HG02943 (cell line): ENCODE measurements around the gene GRM4.

Experiments used
- ATAC-seq: cut with Tn5 transposase; IDR thresholded peaks from one replicate; pipeline ENCODE4 v1.9.1; 2021; ENCODE audit warnings: mild to moderate bottlenecking, low read depth, moderate library complexity; ENCODE audit not compliant: unreplicated experiment

GRM4 gene

DNA sequence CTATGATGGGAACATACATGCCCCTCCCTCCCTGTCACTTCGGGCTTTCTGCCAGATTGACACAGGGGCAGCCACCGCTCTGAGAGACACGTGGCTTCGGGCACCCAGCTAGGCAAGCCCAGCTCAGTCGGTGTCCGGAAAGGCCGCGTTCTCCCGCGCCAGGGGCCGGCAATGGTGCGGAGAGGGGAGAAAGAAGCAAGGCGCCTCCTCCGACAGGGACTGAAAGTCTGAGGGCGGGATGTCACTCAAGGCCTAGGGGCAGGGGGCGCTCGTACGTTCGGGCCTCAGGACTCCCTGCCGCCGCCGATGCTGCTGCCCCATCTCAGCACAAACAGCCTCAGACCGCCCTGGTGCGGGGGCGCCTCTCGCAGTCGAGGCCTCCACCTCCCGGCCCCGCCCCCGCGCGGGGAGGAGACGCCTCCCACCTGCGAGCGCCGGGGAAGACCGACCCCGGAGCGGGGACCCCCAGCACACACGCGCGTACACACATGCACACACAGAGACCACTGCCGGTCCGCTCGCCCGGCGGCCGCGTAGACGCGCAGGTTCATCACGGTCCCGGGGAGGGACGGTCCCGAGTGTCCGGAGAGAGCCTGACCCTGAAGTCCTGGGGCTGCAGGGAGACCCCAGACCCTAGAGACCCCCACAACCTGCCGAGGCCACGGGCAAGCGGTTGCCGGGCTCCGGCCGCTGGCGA is 1.9 kb downstream of the GRM4 start:
- ATAC-seq = no peak

- no peak for ATAC-seq
Observed at GRCh38 chr6:34143196-34143883, 2.5 kb downstream of the GRM4 start.

GRCh38 chr6:34142061-34142998 is 3.6 kb downstream of the GRM4 start:
- no peak for ATAC-seq

DNA sequence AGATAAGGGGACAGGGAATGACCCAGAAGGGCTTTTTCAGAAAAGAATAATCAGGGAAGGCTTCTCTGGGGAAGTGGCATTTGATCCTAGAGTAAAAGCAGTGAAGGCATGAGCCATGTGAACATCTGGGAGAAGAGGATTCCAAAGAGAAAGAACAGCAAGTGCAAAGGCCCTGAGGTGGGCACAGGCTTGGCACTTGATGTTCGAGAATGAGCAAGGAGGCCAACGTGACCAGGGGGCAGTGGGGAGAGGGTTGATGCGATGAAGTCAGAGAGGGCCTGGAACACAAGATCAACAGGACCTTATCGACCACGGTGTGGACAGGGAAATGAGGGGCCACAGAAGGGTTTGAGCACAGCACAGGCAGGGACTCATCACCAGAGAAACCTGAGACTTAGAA is 5.8 kb downstream of the GRM4 start:
- ATAC-seq = no peak

GRCh38 chr6:34138914-34139510 is 6.9 kb downstream of the GRM4 start:
- no peak for ATAC-seq

- ATAC-seq = no peak
Observed at GRCh38 chr6:34138191-34138590, 7.7 kb downstream of the GRM4 start.

DNA sequence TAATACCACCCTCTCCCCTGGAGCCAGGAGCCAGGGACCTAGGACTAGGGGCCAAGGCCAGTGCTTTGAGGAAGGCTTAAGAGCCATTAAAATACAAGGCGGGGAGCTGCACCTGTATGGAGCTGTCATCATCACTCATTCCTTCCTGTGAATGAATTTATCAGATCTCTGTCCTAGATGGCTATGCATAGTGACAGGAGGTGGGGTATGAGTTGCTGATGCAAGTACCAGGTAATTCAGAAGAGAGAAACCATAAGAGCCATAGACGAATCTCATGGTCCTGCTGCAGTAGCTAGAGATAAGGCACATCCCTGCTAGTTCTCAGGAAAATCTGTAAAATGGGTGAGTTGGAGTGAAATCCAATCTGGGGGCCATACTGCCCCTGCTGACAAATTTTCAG is 10.3 kb downstream of the GRM4 start:
- ATAC-seq = no peak

- ATAC-seq = no peak
Observed at GRCh38 chr6:34132486-34133185, 13.3 kb downstream of the GRM4 start.

GRCh38 chr6:34131326-34132290 is 14.3 kb downstream of the GRM4 start:
- no peak for ATAC-seq

GRCh38 chr6:34130862-34131261 is 15.0 kb downstream of the GRM4 start:
- no peak for ATAC-seq

DNA sequence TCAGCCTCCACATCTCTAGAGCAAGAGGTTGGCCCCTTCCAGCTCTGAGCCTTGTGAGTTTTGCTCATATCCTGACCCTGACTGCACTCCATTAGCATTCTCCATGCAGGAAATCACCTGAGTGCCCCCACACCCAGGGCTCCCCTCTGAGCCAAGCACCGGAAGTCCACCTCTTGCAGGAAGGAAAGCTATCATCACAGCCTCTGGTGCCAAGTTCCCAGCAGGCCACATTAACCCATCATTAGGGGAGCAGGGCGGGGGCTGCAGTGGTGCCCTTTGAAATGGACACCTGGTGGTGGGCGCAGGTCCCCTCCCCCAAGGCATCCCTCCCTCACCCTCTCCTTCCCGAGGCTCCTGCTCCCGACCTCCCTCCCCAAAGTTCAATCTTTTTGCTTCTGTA is 16.1 kb downstream of the GRM4 start:
- ATAC-seq = no peak

DNA sequence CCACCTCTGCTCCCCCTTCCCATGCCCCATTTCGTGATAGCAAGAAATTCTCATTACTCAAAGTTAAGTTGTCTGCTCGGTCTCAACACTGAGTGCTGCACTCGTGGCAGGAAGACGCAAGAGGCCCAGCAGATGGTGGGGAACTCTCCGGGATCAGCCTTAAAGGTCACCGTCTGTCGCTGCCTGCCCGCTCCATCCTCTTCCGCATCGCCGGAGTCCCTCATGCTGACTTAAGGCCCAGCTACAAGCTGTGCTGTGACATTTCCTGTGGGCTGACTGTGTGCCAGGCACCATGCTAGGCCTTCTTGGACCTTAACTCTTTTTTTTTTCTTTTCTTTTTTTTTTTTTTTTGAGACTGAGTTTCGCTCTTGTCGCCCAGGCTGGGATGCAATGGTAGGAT is 17.8 kb downstream of the GRM4 start:
- ATAC-seq = no peak

- no peak for ATAC-seq
Observed at GRCh38 chr6:34126419-34126818, 19.5 kb downstream of the GRM4 start.

DNA sequence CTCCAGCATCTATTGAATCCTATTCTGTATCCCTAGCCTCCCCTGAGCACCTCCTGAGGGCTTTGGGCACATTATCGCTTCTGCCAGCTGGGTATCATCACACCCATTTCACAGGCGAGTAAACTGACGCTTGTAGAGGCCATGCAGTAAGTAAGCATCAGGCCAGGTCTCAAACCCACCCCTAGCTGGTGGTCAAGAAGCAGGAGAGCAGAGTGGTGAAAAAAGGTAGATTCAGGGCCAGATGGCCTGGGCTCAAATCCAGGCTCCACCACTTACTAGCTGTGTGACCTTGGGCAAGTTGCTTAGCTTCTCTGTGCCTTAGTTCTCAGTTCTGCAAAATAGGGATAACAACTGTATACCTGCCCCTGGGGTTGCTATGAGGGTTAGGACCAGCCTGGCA is 19.9 kb downstream of the GRM4 start:
- ATAC-seq = no peak

- ATAC-seq = no peak
Observed at GRCh38 chr6:34120953-34121675, 24.8 kb downstream of the GRM4 start.

DNA sequence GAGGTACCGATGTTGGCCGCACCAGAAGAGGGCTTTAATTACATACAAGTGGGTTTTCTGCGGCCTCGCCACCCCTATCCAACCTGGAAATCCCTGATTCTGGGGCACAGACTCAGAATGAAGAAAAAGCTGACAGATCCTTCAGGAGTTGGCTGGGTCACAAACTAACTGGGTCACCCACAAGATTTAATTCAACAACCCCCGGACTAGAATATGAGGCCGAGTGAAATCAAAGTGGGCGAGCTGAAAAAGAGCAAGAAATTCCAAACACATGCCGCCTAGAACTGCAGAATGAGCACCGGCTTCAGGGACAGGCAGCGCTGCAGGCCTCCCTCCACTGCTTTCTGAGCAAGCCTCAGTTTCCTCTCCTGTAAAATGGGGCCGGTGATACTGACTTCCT is 30.0 kb downstream of the GRM4 start:
- no peak for ATAC-seq

- no peak for ATAC-seq
Observed at GRCh38 chr6:34115403-34115795, 30.5 kb downstream of the GRM4 start.

GRCh38 chr6:34114695-34115402 is 31.0 kb downstream of the GRM4 start:
- no peak for ATAC-seq
